EH (cell line): ENCODE data around the gene TP53BP2.
A peak's percentile ranks its signal among the peaks of the same experiment; 100 is the strongest.
"Not testable (repeated sequence)": the region's sequence is repeated elsewhere in the genome, so short reads cannot be mapped to it uniquely, and the experiment has no call there.

Source experiments
- DNase-seq: peaks from one replicate; pipeline ENCODE4 v3.0.0-alpha.2; 2015; ENCODE audit warnings: low read depth

The TP53BP2 gene

GRCh38 chr1:223831755-223832636 lies 13.8 kb downstream of the TP53BP2 start:
- DNase-seq, result peak; percentile 84

GRCh38 chr1:223829678-223830077 lies 16.1 kb downstream of the TP53BP2 start:
- DNase-seq, result no peak

GRCh38 chr1:223828162-223828848 lies 17.4 kb downstream of the TP53BP2 start:
- no peak for DNase-seq

DNA sequence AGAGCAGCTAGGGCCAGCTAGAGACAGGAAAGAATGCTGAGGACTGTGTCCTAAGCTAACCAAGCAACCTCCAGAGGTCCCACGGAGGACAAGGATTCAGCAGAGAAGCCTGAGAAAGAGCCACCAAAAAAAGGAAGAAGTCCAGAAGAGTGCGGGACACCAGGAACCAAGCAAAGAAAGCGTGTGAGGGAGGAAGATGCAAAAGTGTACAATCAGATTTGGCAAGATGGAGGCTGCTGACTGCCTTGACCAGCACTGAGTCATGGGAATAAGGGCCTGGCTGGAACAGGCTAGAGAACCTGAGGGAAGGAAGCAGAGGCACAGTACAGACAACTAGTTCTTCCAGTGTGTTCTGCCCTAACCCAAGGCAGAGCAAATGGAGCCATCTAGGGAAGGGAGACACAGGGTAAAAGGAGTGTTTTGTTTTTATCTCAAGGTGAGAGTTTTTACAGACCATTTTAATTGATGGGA lies 18.5 kb downstream of the TP53BP2 start:
- DNase-seq, result peak; percentile 52

- no peak for DNase-seq
These were observed 19.7 kb downstream of the TP53BP2 start for GRCh38 chr1:223825767-223826748.

- DNase-seq, result no peak
These were observed 21.0 kb downstream of the TP53BP2 start for GRCh38 chr1:223824712-223825111.

DNA sequence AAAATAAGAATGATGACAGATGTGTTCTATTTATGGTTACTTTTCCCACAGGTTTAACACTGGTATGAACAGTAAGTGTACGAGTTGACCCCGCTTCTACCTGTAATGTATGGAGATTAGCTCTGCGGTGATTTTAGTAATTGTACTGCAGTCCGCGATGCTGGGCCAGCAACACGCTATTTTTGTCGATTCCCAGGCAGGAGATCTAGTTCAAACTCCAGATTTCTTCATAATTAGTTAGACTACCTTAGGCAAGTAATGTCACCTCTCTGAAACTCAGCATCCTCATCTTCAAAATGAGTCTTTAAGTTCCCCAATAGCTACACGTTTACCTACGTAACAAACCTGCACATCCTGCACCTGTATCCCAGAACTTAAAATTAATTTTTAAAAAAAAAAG lies 21.5 kb downstream of the TP53BP2 start:
- no peak for DNase-seq

GRCh38 chr1:223820971-223821370 lies 24.8 kb downstream of the TP53BP2 start:
- DNase-seq, result no peak

DNA sequence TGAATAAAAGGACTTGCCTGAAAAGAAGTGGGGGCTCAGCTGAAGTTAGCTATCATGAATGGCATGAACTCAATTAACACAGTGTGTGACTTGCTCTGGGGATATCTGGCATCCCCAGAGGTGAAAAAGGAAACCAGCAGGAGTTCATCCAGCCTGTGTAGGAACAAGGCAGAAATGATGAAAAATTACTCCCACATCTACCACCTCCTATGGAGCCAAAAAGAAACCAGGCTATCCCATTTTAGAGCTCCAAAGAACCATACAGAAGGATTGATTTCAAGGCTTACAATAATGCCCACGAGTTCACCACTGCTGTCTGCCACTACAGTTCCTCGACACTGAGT lies 25.3 kb downstream of the TP53BP2 start:
- DNase-seq, result no peak

GRCh38 chr1:223819730-223820514 lies 25.8 kb downstream of the TP53BP2 start:
- peak; percentile 72 for DNase-seq

DNA sequence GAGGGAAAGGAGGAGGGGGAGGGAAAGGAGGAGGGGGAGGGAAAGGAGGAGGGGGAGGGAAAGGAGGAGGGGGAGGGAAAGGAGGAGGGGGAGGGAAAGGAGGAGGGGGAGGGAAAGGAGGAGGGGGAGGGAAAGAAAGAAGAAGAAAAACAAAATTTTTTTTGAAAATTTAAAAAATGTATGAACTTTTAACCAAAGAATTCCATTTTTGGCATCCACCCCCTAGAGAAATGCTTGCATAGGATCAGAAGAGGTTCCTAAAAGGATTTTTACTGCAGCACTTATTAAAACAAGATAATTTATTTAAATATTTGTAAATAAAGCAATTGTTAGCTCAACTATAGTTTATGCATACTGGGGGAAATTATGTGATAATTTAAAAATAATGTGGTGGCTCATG lies 28.5 kb downstream of the TP53BP2 start:
- DNase-seq, result not testable (repeated sequence)

DNA sequence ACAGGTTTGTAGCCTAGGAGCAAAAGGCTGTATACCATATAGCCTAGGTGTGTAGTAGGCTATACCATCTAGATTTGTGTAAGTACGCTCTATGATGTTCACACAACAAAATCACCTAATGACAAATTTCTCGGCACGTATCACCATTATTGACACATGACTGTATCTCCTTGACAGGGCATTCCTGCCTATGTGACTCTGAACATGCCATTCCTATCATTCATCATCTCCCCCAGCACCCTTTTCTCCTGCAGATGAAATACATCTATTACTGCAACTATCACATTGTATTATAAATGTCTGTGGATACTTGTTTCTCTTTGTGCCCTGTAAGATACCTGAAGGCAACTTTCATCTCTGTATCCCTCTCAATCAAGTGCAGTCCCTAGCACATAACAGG lies 29.9 kb downstream of the TP53BP2 start:
- DNase-seq, result peak; percentile 73

DNA sequence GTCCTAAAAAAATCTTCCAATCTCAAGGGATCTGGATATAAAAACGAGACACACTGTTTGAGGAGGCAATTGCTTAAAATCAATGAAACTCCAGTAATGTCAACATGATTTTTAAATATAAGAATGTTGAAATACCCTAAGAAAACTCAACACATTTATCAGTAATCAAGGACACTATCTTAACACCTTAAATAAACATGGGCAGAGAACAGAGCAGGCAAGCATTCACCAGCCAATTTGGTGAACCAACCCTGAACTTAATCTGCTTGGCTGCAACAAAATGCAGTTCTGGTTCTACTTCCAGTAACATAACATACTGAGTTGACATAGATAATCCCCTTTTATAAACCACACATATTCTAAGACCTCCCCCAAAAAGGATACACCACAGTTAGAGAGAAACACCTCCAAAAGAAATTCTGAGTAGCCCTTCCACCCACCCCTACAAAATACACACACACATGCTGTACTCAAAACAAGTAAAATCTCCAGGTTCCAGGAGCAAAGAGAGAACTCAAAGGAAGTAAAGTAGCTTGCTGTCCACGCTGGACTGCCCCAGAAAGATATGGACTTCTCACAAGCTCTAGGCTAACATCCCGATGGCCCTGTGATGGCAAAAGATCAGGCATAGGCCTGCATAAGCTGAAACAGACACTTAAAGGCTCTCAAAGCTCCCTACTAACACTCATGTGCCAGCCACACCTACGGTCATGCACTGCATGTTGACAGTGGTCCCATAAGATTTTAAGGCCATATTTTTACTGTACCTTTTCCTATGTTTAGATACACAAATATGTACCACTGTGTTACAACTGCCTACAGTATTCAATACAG lies 30.5 kb downstream of the TP53BP2 start:
- DNase-seq, result no peak

GRCh38 chr1:223813645-223814044 lies 32.1 kb downstream of the TP53BP2 start:
- no peak for DNase-seq

- peak; percentile 59 for DNase-seq
These were observed 34.1 kb downstream of the TP53BP2 start for GRCh38 chr1:223811634-223812101.

DNA sequence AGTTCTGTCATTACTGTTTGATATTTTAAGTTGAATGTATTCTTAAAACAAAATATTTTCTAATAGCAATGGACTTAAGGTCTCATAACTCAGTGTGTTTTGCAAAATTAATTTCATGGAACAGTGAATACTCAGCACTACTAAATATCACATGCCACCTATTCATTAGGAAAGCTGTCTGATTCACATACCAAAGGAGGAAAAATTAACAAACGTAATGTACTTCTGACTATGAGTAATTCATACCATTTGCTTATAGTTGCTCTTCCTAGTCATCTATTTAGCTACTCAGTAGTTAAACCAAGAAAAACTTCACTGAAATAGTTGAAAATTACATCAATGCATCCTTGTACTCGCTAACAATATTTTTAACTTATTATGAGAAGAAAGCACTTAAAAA lies 35.2 kb downstream of the TP53BP2 start:
- DNase-seq, result no peak

GRCh38 chr1:223809905-223810304 lies 35.8 kb downstream of the TP53BP2 start:
- DNase-seq, result not testable (repeated sequence)

DNA sequence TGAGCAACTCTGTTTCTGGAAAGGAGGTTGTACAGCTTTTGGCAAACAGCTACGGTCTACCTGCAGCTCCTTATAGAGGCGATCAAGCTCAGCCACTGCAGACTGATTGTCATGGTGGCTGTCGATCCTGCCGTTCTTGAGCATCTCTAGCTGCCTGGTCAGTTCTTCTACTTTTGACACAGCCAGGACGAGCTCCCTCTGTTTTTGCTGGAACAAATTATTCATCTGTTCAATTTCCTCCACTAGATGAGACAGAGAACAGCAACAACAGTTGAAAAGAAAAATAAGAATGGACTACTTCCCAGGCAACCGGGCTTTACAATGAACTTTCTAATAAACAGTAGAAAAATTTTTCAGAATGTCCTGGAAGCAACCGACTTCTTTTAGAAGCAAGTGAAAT lies 42.5 kb downstream of the TP53BP2 start:
- no peak for DNase-seq

GRCh38 chr1:223802602-223803001 lies 43.1 kb downstream of the TP53BP2 start:
- DNase-seq, result no peak

DNA sequence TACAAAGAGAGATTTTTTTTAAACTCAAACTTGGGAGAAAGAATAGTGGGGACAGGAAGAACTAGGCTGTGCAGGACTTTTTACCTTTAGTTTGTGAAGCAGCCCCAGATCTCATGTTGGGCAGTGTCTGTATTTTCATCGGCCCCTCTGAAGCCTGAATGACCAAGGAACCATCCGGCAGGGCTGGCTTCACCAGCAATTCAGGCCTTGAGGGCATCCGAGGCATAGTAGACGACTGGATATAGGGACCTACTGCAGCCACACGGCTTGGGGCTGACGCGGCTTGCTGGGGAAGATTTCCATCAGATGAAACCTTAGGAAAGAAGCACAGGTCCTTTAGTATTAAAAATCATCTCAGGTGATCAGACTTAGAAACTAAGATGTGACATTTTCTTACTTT lies 43.7 kb downstream of the TP53BP2 start:
- DNase-seq, result no peak
